ENCODE data around the gene AIG1. TPM values are rescaled to one million over a fixed set of nuclear protein-coding genes. Genes with fewer than 3 reads are reported as not detected.

AIG1 gene
- total and polyA plus RNA-seq, 2 of the 13 experiments (the other 11 are each of a cell fraction or from before 2014, with no cell fraction given) = 115 to 197 TPM

DNA sequence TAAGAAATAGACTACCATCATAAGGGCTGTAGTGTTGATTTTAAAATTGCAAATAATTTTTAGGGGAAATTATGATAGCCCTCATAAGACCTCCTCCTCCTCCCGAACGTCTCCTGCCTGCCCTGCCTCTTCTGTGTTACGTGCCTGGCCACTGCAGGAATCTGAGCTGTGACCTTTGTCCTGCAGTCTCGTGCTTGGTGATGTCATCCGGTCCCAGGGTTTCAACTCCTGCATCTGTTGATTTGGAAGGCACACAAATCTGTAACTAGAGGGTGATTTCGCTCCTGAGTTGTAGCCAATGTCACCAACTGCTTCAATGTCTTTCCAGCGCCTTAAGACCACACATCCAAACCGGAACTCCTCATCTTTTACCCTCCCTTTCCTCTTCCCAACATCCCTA is 163.2 kb downstream of the AIG1 start (continued):
- TF ChIP-seq TFE3 (CRISPR knock-in tag; IDR thresholded peaks at IDR 0.05) = peak; percentile 98
- no peak for TF ChIP-seq NCOA2 (CRISPR knock-in tag; IDR thresholded peaks at IDR 0.05)
- TF ChIP-seq ZNF343 (CRISPR knock-in tag; IDR thresholded peaks at IDR 0.05) = no peak
- TF ChIP-seq ZMYM2 (CRISPR knock-in tag; IDR thresholded peaks at IDR 0.05) = no peak
- TF ChIP-seq, protein P1, sequence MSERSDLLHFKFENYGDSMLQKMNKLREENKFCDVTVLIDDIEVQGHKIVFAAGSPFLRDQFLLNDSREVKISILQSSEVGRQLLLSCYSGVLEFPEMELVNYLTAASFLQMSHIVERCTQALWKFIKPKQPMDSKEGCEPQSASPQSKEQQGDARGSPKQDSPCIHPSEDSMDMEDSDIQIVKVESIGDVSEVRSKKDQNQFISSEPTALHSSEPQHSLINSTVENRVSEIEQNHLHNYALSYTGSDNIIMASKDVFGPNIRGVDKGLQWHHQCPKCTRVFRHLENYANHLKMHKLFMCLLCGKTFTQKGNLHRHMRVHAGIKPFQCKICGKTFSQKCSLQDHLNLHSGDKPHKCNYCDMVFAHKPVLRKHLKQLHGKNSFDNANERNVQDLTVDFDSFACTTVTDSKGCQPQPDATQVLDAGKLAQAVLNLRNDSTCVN (CRISPR knock-in tag; IDR thresholded peaks at IDR 0.05; ENCODE audit: borderline replicate concordance) = no peak
- no peak for TF ChIP-seq ZBTB37 (CRISPR knock-in tag; IDR thresholded peaks at IDR 0.05)
- TF ChIP-seq ERF (CRISPR knock-in tag; IDR thresholded peaks at IDR 0.05) = no peak
- no peak for TF ChIP-seq ZNF143 (CRISPR knock-in tag; IDR thresholded peaks at IDR 0.05)
- no peak; the same call in 1 of the 2 replicates for TF ChIP-seq ZSCAN5A (CRISPR knock-in tag; IDR thresholded peaks at IDR 0.05; ENCODE audit: borderline replicate concordance)
- TF ChIP-seq, protein P2, sequence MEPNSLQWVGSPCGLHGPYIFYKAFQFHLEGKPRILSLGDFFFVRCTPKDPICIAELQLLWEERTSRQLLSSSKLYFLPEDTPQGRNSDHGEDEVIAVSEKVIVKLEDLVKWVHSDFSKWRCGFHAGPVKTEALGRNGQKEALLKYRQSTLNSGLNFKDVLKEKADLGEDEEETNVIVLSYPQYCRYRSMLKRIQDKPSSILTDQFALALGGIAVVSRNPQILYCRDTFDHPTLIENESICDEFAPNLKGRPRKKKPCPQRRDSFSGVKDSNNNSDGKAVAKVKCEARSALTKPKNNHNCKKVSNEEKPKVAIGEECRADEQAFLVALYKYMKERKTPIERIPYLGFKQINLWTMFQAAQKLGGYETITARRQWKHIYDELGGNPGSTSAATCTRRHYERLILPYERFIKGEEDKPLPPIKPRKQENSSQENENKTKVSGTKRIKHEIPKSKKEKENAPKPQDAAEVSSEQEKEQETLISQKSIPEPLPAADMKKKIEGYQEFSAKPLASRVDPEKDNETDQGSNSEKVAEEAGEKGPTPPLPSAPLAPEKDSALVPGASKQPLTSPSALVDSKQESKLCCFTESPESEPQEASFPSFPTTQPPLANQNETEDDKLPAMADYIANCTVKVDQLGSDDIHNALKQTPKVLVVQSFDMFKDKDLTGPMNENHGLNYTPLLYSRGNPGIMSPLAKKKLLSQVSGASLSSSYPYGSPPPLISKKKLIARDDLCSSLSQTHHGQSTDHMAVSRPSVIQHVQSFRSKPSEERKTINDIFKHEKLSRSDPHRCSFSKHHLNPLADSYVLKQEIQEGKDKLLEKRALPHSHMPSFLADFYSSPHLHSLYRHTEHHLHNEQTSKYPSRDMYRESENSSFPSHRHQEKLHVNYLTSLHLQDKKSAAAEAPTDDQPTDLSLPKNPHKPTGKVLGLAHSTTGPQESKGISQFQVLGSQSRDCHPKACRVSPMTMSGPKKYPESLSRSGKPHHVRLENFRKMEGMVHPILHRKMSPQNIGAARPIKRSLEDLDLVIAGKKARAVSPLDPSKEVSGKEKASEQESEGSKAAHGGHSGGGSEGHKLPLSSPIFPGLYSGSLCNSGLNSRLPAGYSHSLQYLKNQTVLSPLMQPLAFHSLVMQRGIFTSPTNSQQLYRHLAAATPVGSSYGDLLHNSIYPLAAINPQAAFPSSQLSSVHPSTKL (CRISPR knock-in tag; IDR thresholded peaks at IDR 0.05) = peak; percentile 78
- no peak for TF ChIP-seq ZNF562 (CRISPR knock-in tag; IDR thresholded peaks at IDR 0.05; ENCODE audit: borderline replicate concordance)
- no peak for TF ChIP-seq ZBTB25 (CRISPR knock-in tag; IDR thresholded peaks at IDR 0.05)
- no peak for TF ChIP-seq RFX1 (IDR thresholded peaks at IDR 0.05)
- TF ChIP-seq ZNF276 (CRISPR knock-in tag; IDR thresholded peaks at IDR 0.05; ENCODE audit: low read depth) = no peak
- no peak for TF ChIP-seq DNMT3B (CRISPR knock-in tag; conservative IDR thresholded peaks at IDR 0.05)
- no peak for TF ChIP-seq MAF1 (CRISPR knock-in tag; IDR thresholded peaks at IDR 0.05; ENCODE audit: borderline replicate concordance)
- no peak for TF ChIP-seq CHD4 (IDR thresholded peaks at IDR 0.05; ENCODE audit: borderline replicate concordance, low read length)
- no peak for TF ChIP-seq ZNF234 (CRISPR knock-in tag; conservative IDR thresholded peaks at IDR 0.05)
- no peak for TF ChIP-seq SMYD3 (CRISPR knock-in tag; IDR thresholded peaks at IDR 0.05)

Data from HepG2 (cell line).